LNCAP (cell line): ENCODE measurements around the gene SLC25A5.

ENCODE experiments used
- CTCF ChIP-seq: fragments of 450-650 bp; IDR thresholded peaks from 2 replicates; pipeline ENCODE4 v1.5.1; 2017; ENCODE audit warnings: mild to moderate bottlenecking

Gene SLC25A5

GRCh38 chrX:119467433-119467832 is 811 bp upstream of the SLC25A5 start:
- no peak for TF ChIP-seq CTCF

- peak; percentile 67 for TF ChIP-seq CTCF
These were observed 488 bp downstream of the SLC25A5 start for GRCh38 chrX:119468551-119469312.

- TF ChIP-seq CTCF, result no peak; the same call in 1 of the 2 replicates
These were observed 1.0 kb downstream of the SLC25A5 start for GRCh38 chrX:119469313-119469635.

GRCh38 chrX:119474615-119475388 is 6.6 kb downstream of the SLC25A5 start:
- no peak for TF ChIP-seq CTCF

GRCh38 chrX:119475389-119476101 is 7.3 kb downstream of the SLC25A5 start:
- TF ChIP-seq CTCF, result no peak

- no peak for TF ChIP-seq CTCF
These were observed 9.6 kb downstream of the SLC25A5 start for GRCh38 chrX:119477812-119478232.

- TF ChIP-seq CTCF, result no peak
These were observed 10.3 kb downstream of the SLC25A5 start for GRCh38 chrX:119478504-119478903.
